NCI-H748 treated with DMSO at 0.1 percent for 48 hours (cell line): ENCODE results near the gene COPS7A.

ENCODE experiments used
- DNase-seq: peaks from one replicate; lab custom pipeline; 2025; lab: John Stamatoyannopoulos, UW

COPS7A gene, protein sequence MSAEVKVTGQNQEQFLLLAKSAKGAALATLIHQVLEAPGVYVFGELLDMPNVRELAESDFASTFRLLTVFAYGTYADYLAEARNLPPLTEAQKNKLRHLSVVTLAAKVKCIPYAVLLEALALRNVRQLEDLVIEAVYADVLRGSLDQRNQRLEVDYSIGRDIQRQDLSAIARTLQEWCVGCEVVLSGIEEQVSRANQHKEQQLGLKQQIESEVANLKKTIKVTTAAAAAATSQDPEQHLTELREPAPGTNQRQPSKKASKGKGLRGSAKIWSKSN

DNA sequence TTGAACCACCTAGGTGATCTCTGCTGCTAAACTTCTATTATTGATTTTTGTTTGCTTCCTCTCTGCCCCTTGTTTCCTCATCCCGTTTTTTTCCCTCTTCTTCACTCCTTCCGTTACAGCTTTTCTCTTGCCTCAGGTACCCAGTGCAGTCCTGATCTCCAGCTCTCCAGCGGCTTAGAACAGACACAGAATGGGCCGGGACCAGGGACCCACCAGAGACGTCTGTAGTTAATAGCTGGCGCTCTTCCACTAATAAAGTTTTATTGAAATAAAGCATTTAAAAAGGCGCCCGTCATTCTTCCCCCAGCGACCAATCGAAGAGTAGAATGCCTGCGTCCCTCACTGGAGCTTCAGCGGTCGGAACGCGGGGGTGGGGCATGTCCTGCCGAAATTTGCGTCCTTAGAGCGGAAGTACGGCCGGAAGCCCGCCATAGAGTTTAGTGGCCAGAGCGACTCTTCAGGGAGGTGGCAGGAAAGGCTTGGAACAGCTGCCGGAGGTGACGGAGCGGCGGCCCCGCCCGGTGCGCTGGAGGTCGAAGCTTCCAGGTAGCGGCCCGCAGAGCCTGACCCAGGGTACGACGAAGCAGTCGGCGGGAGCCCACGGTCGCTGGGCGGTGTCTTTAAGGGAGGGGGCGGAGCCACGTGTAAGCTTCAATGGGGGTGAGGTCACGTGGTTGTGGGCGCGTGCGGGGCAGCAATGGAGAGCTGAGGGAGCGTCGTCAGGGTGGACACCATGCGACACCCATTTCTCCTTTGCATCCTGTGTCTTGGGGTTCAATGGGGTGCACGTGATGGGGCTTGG, at the start of gene COPS7A:
Gene COPS7A, plus strand, starts transcription at position 440 of the 802 bp plus-strand sequence. CDS start 611 bp downstream, outside the sequence.
- DNase-seq: peak; percentile 99

DNA sequence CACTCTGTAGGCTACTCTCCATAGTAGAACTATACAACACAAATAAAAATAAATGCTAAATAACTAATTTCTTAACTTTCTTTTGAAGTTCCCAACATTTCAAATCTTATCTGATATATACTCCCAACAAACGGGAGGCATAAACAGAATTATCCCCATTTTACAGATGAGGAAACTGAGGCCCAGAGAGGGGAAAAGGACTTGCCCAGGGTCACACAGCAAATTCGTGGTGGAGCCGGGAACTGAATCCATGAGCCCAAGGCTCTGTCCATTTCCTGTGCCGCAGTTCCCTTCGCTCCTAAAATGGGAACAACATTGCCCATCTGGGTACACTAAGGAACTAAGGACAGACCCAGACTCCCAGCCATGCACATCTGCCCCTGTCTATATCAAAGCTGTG, 46.9 kb upstream of the COPS7A start:
- DNase-seq: no peak

GRCh38 chr12:6684609-6685008, 39.2 kb upstream of the COPS7A start:
- no peak for DNase-seq

DNA sequence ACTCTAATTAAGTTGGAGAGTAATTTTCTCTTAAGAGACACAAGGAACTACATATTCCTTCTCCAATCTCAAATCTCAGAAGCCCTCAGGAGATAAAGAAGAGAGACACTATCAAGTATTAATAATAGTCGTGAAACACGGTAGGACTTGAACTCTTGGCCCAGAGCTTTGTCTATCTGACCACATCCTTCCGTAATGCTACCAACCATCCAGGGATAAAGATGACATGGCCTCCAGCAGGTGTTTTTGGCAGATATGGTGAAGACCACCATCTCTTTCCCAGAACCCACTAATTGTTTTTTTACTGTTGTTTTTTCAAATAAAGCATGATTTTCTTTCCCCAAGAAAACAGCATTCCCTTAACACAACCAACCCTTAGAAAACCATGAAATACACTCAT, 38.0 kb upstream of the COPS7A start:
- DNase-seq: no peak

GRCh38 chr12:6688543-6688998, 35.3 kb upstream of the COPS7A start:
- no peak for DNase-seq

DNA sequence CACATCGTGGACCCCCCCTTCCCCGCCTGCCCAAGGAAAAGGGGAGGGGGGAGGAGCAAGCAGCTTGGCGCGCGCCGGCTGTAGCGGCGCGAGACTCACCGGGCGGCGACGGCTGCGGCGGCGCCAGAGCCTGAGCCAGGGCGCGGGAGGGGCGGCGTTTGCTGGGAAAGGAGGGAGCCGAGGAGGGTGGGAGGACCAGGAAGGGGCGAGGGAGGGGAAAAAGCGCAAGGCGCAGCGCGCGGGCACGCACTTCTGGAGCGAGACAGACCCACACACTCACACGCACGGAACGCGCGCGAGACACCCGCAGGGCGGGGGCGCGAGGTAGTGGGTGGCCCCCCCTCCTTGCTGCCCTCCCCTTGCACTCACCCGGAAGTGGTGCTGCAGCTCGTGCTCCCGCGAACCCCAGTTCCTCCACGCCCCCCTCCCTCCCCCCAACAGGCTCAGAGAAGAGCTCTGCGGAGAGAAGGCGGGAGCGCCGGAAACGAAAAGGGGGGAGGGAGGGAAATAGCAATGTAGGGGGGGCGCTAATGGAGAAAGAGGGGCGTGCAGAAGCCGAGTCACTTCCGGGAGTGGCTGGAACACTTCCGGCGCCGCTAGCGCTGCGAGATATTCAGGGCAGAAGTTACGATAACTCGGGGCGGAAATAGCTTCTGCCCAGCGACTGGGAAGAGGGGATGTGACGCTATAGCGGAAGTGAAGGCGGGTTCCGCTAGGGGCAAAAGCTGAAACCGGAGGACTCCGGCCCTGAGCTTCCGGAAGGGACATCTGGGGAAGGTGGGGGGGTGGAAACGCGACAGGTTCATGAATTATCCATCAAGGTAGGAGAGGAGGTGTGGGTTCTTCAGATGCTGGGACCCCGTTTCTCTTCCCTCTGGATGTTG, 34.6 kb upstream of the COPS7A start, which contains the start of gene ZNF384:
Gene ZNF384, minus strand, starts transcription at position 377 of the 884 bp plus-strand sequence. CDS start 9,855 bp downstream, outside the sequence.
- DNase-seq: peak; percentile 92

- no peak for DNase-seq
Observed at GRCh38 chr12:6691473-6691872, 32.4 kb upstream of the COPS7A start.

GRCh38 chr12:6692888-6693287, 31.0 kb upstream of the COPS7A start:
- no peak for DNase-seq

GRCh38 chr12:6693832-6694355, 30.0 kb upstream of the COPS7A start:
- DNase-seq: no peak

DNA sequence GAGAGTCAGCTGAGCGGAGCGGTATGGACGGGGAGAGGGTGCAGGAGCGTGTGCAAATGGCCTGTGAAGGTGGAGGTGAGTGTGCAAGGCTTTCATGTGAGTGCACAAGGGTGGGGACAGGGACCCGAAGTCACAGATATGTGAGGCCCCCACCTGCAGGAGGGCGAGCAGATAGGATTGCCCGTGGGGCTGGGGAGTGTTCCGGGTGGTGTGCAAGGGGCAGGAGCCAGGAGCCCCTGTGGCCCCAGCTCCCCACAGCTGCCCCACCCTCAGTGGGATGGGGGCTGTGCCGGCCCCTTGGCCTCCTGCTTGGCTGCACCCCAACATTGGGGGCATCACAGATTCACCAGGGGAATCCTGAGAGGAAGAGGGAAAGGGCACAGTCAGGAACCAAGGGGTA, 29.1 kb upstream of the COPS7A start:
- DNase-seq: no peak

DNA sequence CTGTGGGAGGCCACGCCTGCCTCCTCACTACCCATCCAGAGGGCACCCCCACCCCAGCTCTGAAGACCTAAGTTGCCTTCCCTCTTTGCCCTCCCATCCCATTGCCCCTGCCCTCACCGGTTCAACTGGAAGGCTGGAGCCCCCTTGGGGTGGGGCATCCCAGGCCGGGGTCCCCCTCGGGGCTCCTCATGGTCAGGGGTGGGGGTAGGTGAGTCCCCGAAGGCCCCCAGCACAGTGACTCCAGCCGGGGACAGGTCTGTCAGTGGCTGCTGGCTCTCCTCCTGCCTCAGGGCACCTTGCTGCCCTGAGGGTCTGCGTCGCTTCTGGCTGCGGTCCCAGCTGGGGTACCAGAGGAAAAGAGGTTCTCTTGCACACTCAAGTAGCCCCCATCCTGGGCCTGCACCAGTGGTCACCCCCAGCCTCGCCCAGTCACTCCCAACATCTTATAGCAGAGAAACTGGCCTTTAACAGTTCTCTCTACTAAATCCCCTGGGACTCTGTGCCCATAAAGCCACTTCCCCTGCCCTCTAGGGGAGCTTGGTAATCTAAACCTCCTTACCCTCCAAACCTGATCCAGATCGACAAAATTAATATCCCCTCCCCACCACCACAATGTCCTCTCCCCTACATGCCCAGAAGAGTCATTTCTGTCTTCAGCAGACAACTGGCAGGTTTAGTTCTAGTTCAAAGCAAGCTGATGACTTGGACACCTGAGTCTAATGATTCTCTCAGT, 28.4 kb upstream of the COPS7A start:
- DNase-seq: no peak

- no peak for DNase-seq
Observed at GRCh38 chr12:6696690-6697583, 26.9 kb upstream of the COPS7A start.

DNA sequence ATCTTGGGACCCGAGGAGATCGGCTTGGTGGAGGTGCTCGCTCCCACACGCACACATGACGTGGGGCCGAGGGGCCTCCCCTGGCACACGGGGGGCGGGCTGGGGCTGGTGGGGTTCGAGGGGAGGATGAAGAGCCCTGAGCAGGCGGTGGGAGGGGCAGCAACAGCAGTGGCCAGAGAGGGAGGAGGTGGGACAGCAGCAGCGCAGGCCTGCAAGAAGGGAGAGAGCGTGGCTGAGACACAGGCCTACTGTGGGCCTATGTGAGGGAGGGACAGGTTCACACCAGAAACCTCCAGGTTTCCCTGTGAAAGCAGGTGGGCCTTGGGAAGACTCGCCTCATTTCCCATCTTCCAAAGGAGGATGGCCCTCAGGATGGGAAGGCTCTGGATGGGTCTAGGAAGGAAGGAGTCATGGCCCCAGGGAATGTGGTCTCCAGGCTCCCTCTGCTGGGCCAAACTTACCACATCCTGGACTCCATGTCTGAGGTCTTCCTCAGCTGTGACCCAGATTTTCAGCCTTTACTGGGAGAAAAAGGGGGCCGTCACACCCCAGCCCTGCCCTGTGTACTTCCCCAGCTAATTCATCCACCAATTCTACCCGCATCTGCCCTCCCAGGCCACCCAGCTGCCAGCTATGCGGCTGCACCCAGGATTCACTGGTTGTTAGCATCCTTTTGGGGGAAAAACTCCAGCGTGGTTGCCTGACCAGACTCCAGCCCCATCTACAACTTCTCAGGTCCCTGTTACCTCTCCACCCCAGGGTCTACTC, 26.1 kb upstream of the COPS7A start:
- no peak for DNase-seq

- no peak for DNase-seq
Observed at GRCh38 chr12:6698352-6699046, 25.3 kb upstream of the COPS7A start.

GRCh38 chr12:6699259-6699988, 24.4 kb upstream of the COPS7A start:
- DNase-seq: no peak

- DNase-seq: peak; percentile 9
Observed at GRCh38 chr12:6699989-6700645, 23.7 kb upstream of the COPS7A start.

DNA sequence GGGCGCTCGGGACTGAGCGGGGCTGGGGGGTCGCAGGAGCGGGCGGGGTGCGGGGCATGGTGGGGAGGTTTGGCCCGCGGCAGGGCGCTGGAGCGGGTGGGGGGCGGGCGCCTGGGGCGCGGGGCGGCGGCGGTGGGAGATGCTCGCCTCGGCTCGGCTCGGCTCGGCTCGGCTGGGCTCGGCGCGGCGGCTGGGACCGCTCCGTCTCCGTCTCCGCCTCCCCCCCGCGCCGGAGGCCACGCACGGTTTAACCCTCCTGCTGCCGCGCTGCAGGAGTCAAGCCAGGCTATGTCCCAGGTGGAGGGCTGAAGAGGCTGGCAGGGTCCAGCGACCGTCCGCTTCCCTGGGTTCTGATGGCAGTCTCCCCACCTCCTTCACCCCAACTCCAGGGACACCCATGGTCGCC, 23.2 kb upstream of the COPS7A start, which contains the start of gene PIANP:
Gene PIANP, minus strand, starts transcription at position 170 of the 406 bp plus-strand sequence. CDS start 2,754 bp downstream, outside the sequence.
- no peak for DNase-seq
